Heart left ventricle (tissue), 13 donors: ENCODE results near the gene KCNIP3.

Experiments used
- CTCF ChIP-seq, 12 donors: fragments of 200-600 bp; sonication (generic) in 4 of 12; IDR thresholded peaks; one replicate each; pipeline versions ENCODE4 v1.5.0 to v1.8.0; 2018 to 2022; ENCODE audit warnings: antibody characterized with exemption in 12 of 12, mild to moderate bottlenecking in 5 of 12
- POLR2A ChIP-seq, 2 donors: fragments of 450-650 bp; IDR thresholded peaks; one replicate each; pipeline ENCODE4 v1.6.1; 2017; ENCODE audit warnings: antibody characterized with exemption in 2 of 2, mild to moderate bottlenecking in 2 of 2, moderate library complexity in 2 of 2
- donor health status: ischemic (EF 13 %, LVEDD 7.1; RV severe dilation, severe dysfunction).
- donor health status: DM: no; HTN: yes; CAD: no.
- donor health status: DM: no; HTN: no; CAD: no.
- donor health status: ischemic (EF 25% LVEDD 6.9; RV normal size, moderate dysfunction).
- donor health status: ischemic (EF 25% LVEDD 5.7; RV mildly dilated, moderate dysfunction).
- donor health status: ischemic (EF 35%, LVEDD 5.7; RV mildly dilated, moderate dysfunction).
- donor health status: nonischemic (EF 11% LVEDD 7.7; RV severe dilation, severe dysfunction).
- donor health status: DM: yes; HTN: yes; CAD: no.
- donor health status: PGD.
- donor health status: ischemic (EF 29% LVEDD 5.4; RV normal size, mild dysfunction).
- donor health status: nonischemic (EF 23%, LVEDD 6.1; RV moderate dilation, normal function).

- TF ChIP-seq CTCF (IDR thresholded peaks at IDR 0.05): no peak
- no peak for TF ChIP-seq POLR2A (IDR thresholded peaks at IDR 0.05)
Measured at GRCh38 chr2:95328358-95329125, 31.4 kb downstream of the KCNIP3 start.
